Stimulated activated CD8-positive, alpha-beta memory T cell treated with anti-CD3 and anti-CD28 coated beads, Interleukin-12 subunit alpha, Interleukin-12 subunit beta, amount 100 ng/mL, for 4 hours (primary cell): ENCODE measurements around the gene ETFA.
A peak's percentile ranks its signal among the peaks of the same experiment; 100 is the strongest.

ENCODE experiments used
- DNase-seq: peaks from one replicate; pipeline ENCODE4 v3.0.0-alpha.2; 2020; ENCODE audit warnings: low read depth

ETFA gene

GRCh38 chr15:76311100-76311953, at the start of gene ETFA:
ETFA (minus strand) TSS chr15:76311469; CDS start chr15:76311388, 81 bp downstream.
- peak; percentile 83 for DNase-seq

GRCh38 chr15:76360416-76360815, 49.1 kb upstream of the ETFA start:
- DNase-seq: no peak

GRCh38 chr15:76359152-76359551, 47.9 kb upstream of the ETFA start:
- no peak for DNase-seq

GRCh38 chr15:76358453-76358852, 47.2 kb upstream of the ETFA start:
- DNase-seq: no peak

- no peak for DNase-seq
Observed at GRCh38 chr15:76354823-76355440, 43.7 kb upstream of the ETFA start.

- no peak for DNase-seq
Observed at GRCh38 chr15:76353903-76354302, 42.6 kb upstream of the ETFA start.

- no peak for DNase-seq
Observed at GRCh38 chr15:76353023-76353577, 41.8 kb upstream of the ETFA start.

GRCh38 chr15:76349301-76350070, 38.2 kb upstream of the ETFA start:
- no peak for DNase-seq

GRCh38 chr15:76347482-76348055, 36.3 kb upstream of the ETFA start:
- no peak for DNase-seq

GRCh38 chr15:76346669-76347481, 35.6 kb upstream of the ETFA start:
- no peak for DNase-seq

GRCh38 chr15:76345880-76346668, 34.8 kb upstream of the ETFA start:
- DNase-seq: no peak

GRCh38 chr15:76345583-76345879, 34.3 kb upstream of the ETFA start:
- DNase-seq: no peak

GRCh38 chr15:76344893-76345582, 33.8 kb upstream of the ETFA start:
- no peak for DNase-seq

- no peak for DNase-seq
Observed at GRCh38 chr15:76343313-76343996, 32.2 kb upstream of the ETFA start.

- no peak for DNase-seq
Observed at GRCh38 chr15:76342382-76343201, 31.3 kb upstream of the ETFA start.

- no peak for DNase-seq
Observed at GRCh38 chr15:76342058-76342381, 30.8 kb upstream of the ETFA start.

GRCh38 chr15:76341366-76342057, 30.2 kb upstream of the ETFA start:
- DNase-seq: no peak

- DNase-seq: no peak
Observed at GRCh38 chr15:76340803-76341365, 29.6 kb upstream of the ETFA start.
